GM12878 (cell line): ENCODE results near the gene SLC1A1. TPM values are rescaled to one million over a fixed set of nuclear protein-coding genes. Genes with fewer than 3 reads are reported as not detected.

Experiments used
- ATAC-seq: fragments of 200-7000 bp; cut with Tn5 transposase; 3 replicates; pipeline ENCODE4 v1.9.1; 2020; ENCODE audit warnings: mild to moderate bottlenecking, moderate library complexity
- BruUV-seq: library from RNA; stranded (reverse); fragments of 400-500 nt; replicated peaks from 2 replicates; lab custom pipeline; 2021; lab: Mats Ljungman, UMichigan
- CTCF ChIA-PET: fragments of 300-600 bp; sonication (Branson Sonifier 250); formaldehyde crosslinking; extraction: SDS; loops from one replicate; lab custom pipeline; 2021; ENCODE audit warnings: inconsistent platforms; lab: Yijun Ruan, JAX
- POLR2A ChIA-PET: fragments of 350-600 bp; formaldehyde crosslinking; extraction: SDS; loops from one replicate; lab custom pipeline; 2021; ENCODE audit warnings: inconsistent platforms; lab: Charles Lee
- RAD21 ChIA-PET: fragments of 300-600 bp; sonication (Branson Sonifier 250); formaldehyde crosslinking; loops from one replicate; lab custom pipeline; 2023; ENCODE audit warnings: antibody characterized with exemption; ENCODE audit not compliant: unreplicated experiment; lab: Charles Lee
- SMC1A ChIA-PET: fragments of 300-600 bp; sonication (Branson Sonifier 250); formaldehyde crosslinking; loops from one replicate; lab custom pipeline; 2023; ENCODE audit not compliant: unreplicated experiment, uncharacterized antibody; lab: Charles Lee
- DNase-seq: peaks from one replicate; pipeline ENCODE4 v3.0.0-alpha.2; 2011; ENCODE audit warnings: low read depth, low spot score
- FAIRE-seq: peaks from 3 replicates; lab custom pipeline; 2011; peaks lifted over from hg19 to GRCh38; lab: Jason Lieb, UNC
- H2AFZ ChIP-seq: 2 replicates; pipeline ENCODE4 v1.6.0; 2011; ENCODE audit warnings: low read depth, low read length, control low read depth; ENCODE audit not compliant: control insufficient read depth
- H3K27ac ChIP-seq: 2 replicates; pipeline ENCODE4 v1.5.1; 2011; ENCODE audit warnings: control low read depth; ENCODE audit not compliant: control insufficient read depth, insufficient read depth
- H3K27me3 ChIP-seq, 2 experiments: replicated peaks in 1 of 2; 2 replicates each; pipeline versions ENCODE4 v1.6.0 to v1.6.1; 2011; ENCODE audit warnings: low read length in 1 of 2; ENCODE audit not compliant: control insufficient read depth in 2 of 2, insufficient read depth in 2 of 2
- H3K36me3 ChIP-seq, 2 experiments: 2 replicates each; pipeline ENCODE4 v1.5.1; 2011; ENCODE audit warnings: low read length in 1 of 2; ENCODE audit not compliant: control insufficient read depth in 2 of 2, insufficient read depth in 2 of 2
- H3K4me1 ChIP-seq: 2 replicates; pipeline ENCODE4 v1.6.1; 2011; ENCODE audit warnings: mild to moderate bottlenecking, low read length, moderate library complexity, mixed read lengths; ENCODE audit not compliant: control insufficient read depth, insufficient read depth
- H3K4me2 ChIP-seq: 2 replicates; pipeline ENCODE4 v1.6.0; 2011; ENCODE audit warnings: control low read depth; ENCODE audit not compliant: control insufficient read depth, insufficient read depth
- H3K4me3 ChIP-seq: fragments of 200-600 bp; sonication (generic); 2 replicates; pipeline ENCODE4 v1.5.1; 2016
- H3K79me2 ChIP-seq: 2 replicates; pipeline ENCODE4 v1.6.0; 2011; ENCODE audit warnings: low read length; ENCODE audit not compliant: control insufficient read depth, insufficient read depth
- H3K9ac ChIP-seq: 2 replicates; pipeline ENCODE4 v1.8.0; 2011; ENCODE audit warnings: low read length, control low read depth, mixed read lengths; ENCODE audit not compliant: control insufficient read depth, insufficient read depth
- H3K9me3 ChIP-seq: replicated peaks from 3 replicates; pipeline ENCODE4 v1.5.1; 2011; ENCODE audit warnings: mild to moderate bottlenecking, low read length; ENCODE audit not compliant: control insufficient read depth, insufficient read depth
- H4K20me1 ChIP-seq: 2 replicates; pipeline ENCODE4 v1.6.0; 2011; ENCODE audit not compliant: control insufficient read depth, insufficient read depth
- CHD2 ChIP-seq: IDR thresholded peaks from 2 replicates; pipeline ENCODE4 v1.6.1; 2011; ENCODE audit warnings: low read depth, low read length, improper control_type of control experiment, borderline replicate concordance
- CUX1 ChIP-seq: IDR thresholded peaks from 2 replicates; pipeline ENCODE4 v1.6.1; 2012; ENCODE audit warnings: improper control_type of control experiment, low read depth, low read length; ENCODE audit not compliant: insufficient replicate concordance
- EP300 ChIP-seq, 2 experiments: fragments of 150-350 bp in 1 of 2; IDR thresholded peaks; 2 replicates each; pipeline ENCODE4 v1.6.1; 2011 to 2012; ENCODE audit warnings: low read depth in 2 of 2, low read length in 2 of 2, borderline replicate concordance in 1 of 2, improper control_type of control experiment in 1 of 2, inconsistent platforms in 1 of 2; ENCODE audit not compliant: control insufficient read depth in 1 of 2
- MXI1 ChIP-seq: fragments of 150-350 bp; IDR thresholded peaks from 2 replicates; pipeline ENCODE4 v1.6.1; 2011; ENCODE audit warnings: low read depth, mild to moderate bottlenecking, inconsistent platforms, low read length, improper control_type of control experiment
- NFIC ChIP-seq: IDR thresholded peaks from 2 replicates; pipeline ENCODE4 v1.6.1; 2012; ENCODE audit warnings: low read depth, mild to moderate bottlenecking, inconsistent platforms, low read length, moderate library complexity
- NFYB ChIP-seq: IDR thresholded peaks from 2 replicates; pipeline ENCODE4 v1.6.1; 2011; ENCODE audit warnings: low read depth, mild to moderate bottlenecking, low read length, improper control_type of control experiment, moderate library complexity; ENCODE audit not compliant: insufficient read depth
- PAX5 ChIP-seq: IDR thresholded peaks from 2 replicates; pipeline ENCODE4 v1.6.1; 2011; ENCODE audit warnings: low read depth, low read length, borderline replicate concordance
- POLR2AphosphoS2 ChIP-seq: IDR thresholded peaks from 2 replicates; pipeline ENCODE4 v1.6.1; 2011; ENCODE audit warnings: low read depth, mild to moderate bottlenecking, low read length, improper control_type of control experiment, moderate library complexity
- RELA ChIP-seq: fragments of 450-650 bp; IDR thresholded peaks from 2 replicates; pipeline ENCODE4 v1.8.0; 2014; ENCODE audit warnings: borderline replicate concordance; ENCODE audit not compliant: partially characterized antibody
- RFX5 ChIP-seq: IDR thresholded peaks from 2 replicates; pipeline ENCODE4 v1.6.1; 2011; ENCODE audit warnings: low read depth, low read length, improper control_type of control experiment
- SUZ12 ChIP-seq: fragments of 200-600 bp; sonication (generic); IDR thresholded peaks from one replicate; pipeline ENCODE4 v1.6.1; 2018; ENCODE audit warnings: antibody characterized with exemption, mild to moderate bottlenecking; ENCODE audit not compliant: unreplicated experiment
- ZBTB33 ChIP-seq: fragments of 450-650 bp; IDR thresholded peaks from 2 replicates; pipeline ENCODE4 v1.6.1; 2017; ENCODE audit warnings: mild to moderate bottlenecking
- ZNF207 ChIP-seq: fragments of 450-650 bp; IDR thresholded peaks from 2 replicates; pipeline ENCODE4 v1.6.1; 2014; ENCODE audit warnings: antibody characterized with exemption, mild to moderate bottlenecking, borderline replicate concordance
- WGBS: methylation state at CpG from one replicate; pipeline ENCODE4 v1.1.6; 2016; ENCODE audit warnings: low lambda C conversion rate; ENCODE audit not compliant: insufficient replicate concordance, insufficient coverage; ENCODE audit errors: missing lambda C conversion rate; 5-methylcytosine and 5-hydroxymethylcytosine counted together
- in situ Hi-C: fragments of 300-500 bp; cut with MboI; formaldehyde crosslinking; loops from 9 replicates; pipeline ENCODE4 v1.14.3; 2018; ENCODE audit warnings: mixed read lengths
- intact Hi-C: fragments of 100-400 bp; cut with micrococcal nuclease; formaldehyde crosslinking; loops from one replicate; pipeline ENCODE4 v1.14.2; 2022; ENCODE audit not compliant: unreplicated experiment
- polyA plus RNA-seq, 11 experiments: library from polyadenylated mRNA; depleted of rRNA in 4 of 11; unstranded in 6 of 11; stranded (reverse) in 5 of 11; fragments of >200 nt; fragmentation: Nextera tagmentation in 4 of 11; fragmentation: Illumina TruSeq in 1 of 11; extraction: Ambion mirVana in 4 of 11; extraction: Trizol in 1 of 11; gene quantifications; 1 replicate in 1 of 11; 2 replicates in 10 of 11; pipeline versions ENCODE4 v1.2.1 to v1.2.3, GENCODE V29; 2011 to 2016; ENCODE audit warnings: inconsistent platforms in 2 of 11, missing spikeins in 2 of 11, low read depth in 1 of 11
- total RNA-seq, 4 experiments: library from RNA; depleted of rRNA in 3 of 4; stranded (reverse); fragments of >200 nt in 3 of 4; fragmentation: Illumina TruSeq in 1 of 4; extraction: Trizol in 1 of 4; gene quantifications; 2 replicates each; pipeline versions ENCODE4 v1.2.1 to v1.2.3, GENCODE V29; 2013 to 2021

The SLC1A1 gene
- total and polyA plus RNA-seq, 10 of the 15 experiments (the other 5 are each of a cell fraction or from before 2014, with no cell fraction given) = 4.2 to 24.9 (median 18.3) TPM

DNA sequence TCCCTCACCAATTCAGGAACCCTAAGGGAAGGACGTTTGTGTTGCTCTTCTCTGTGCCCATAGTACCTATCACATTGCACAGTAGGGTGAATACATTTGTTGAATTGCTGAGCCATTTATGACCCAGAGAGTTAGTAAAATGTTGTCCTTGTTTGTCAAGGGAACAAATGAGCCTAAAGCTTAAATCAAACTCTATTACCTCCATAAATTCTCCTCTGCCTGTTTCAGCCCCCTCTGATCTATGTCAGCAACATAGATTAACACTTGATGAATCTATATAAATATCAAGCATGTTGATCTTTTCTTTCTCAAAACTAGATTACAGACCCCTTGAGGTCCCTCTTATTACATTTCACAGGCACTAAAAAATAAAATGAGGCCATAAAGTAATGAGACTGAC is 7.1 kb downstream of the SLC1A1 start:
- H3K27ac ChIP-seq = peak overlapping the region; percentile 10; the same call in 1 of the 2 replicates
- peaks cover 4% of the 10 kb centered on the region for H3K4me1 ChIP-seq
- FAIRE-seq (no peak), ATAC-seq (no peak), DNase-seq (no peak)
- no peaks in the 10 kb centered on the region; a peak in 1 of 4 replicates for H3K36me3 ChIP-seq
- SMC1A ChIA-PET = interaction anchor here (1.3 to 1.5 kb wide), 3 partner anchors 8 to 19 kb away, joined by 4 to 6 read pairs (median 5); partner anchors contain the start of gene SLC1A1
- CTCF ChIA-PET = interaction anchor here (1.0 to 1.1 kb wide), 2 partner anchors 13 to 52 kb away, joined by 3 read pairs; no protein-coding TSS in a partner anchor
- RAD21 ChIA-PET = interaction anchor here (0.8 kb wide), 1 partner anchor 33 kb away, joined by 3 read pairs; no protein-coding TSS in a partner anchor
- in situ Hi-C loops (no loop called here), intact Hi-C loops (no loop called here)
- no peak overlapping the region for H3K9ac ChIP-seq
- no TSS peak for BruUV-seq
- no peaks in the 10 kb centered on the region for H3K9me3 ChIP-seq
- no peaks in the 10 kb centered on the region for H4K20me1 ChIP-seq
- POLR2A ChIA-PET = no interaction called here
- no peak overlapping the region for H2AFZ ChIP-seq
- H3K4me3 ChIP-seq = no peak overlapping the region
- H3K79me2 ChIP-seq = peaks cover 72% of the 10 kb centered on the region
- peak overlapping the region; percentile 2; the same call in 1 of the 2 replicates for H3K4me2 ChIP-seq
- no peaks in the 10 kb centered on the region for H3K27me3 ChIP-seq
- WGBS = 0% methylated on average over 1 of the region's 1 CpG
- TF ChIP-seq EP300 (IDR thresholded peaks at IDR 0.05; ENCODE audit: borderline replicate concordance in 1 of 2, control insufficient read depth in 1 of 2, low read depth in 2 of 2, low read length in 2 of 2) (no peak), NFIC (no peak), PAX5 (no peak), SUZ12 (no peak), MXI1 (no peak), CUX1 (no peak), CHD2 (no peak), RELA (no peak), NFYB (no peak), ZNF207 (no peak), POLR2AphosphoS2 (no peak), ZBTB33 (no peak), RFX5 (no peak)
